ENCODE measurements around the gene NCK1.

The NCK1 gene

GRCh38 chr3:136990826-136991225 lies 128.8 kb downstream of the NCK1 start:
- no peak for DNase-seq

GRCh38 chr3:136992115-136992514 lies 130.1 kb downstream of the NCK1 start:
- DNase-seq, result no peak

GRCh38 chr3:136994772-136995516 lies 132.9 kb downstream of the NCK1 start:
- peak; percentile 65 for DNase-seq

- DNase-seq, result no peak
Measured at GRCh38 chr3:136995652-136996051, 133.6 kb downstream of the NCK1 start.

Data from COR-L47 (cell line).